KMS-11 (cell line): ENCODE data around the gene PMVK.

ENCODE experiments used
- H2AFZ ChIP-seq: fragments of 200-600 bp; sonication (generic); 2 replicates; pipeline ENCODE4 v1.6.1; 2016; ENCODE audit warnings: antibody characterized with exemption, mixed run types, low read depth
- H3K27ac ChIP-seq: fragments of 200-600 bp; sonication (generic); 2 replicates; pipeline ENCODE4 v1.6.1; 2016; ENCODE audit warnings: mild to moderate bottlenecking, mixed run types
- H3K27me3 ChIP-seq: fragments of 200-600 bp; sonication (generic); 2 replicates; pipeline ENCODE4 v1.6.1; 2017; ENCODE audit warnings: mild to moderate bottlenecking, low read depth, mixed run types, moderate library complexity; ENCODE audit not compliant: insufficient read depth
- H3K36me3 ChIP-seq: fragments of 200-600 bp; sonication (generic); 2 replicates; pipeline ENCODE4 v1.6.1; 2017; ENCODE audit warnings: mild to moderate bottlenecking, mixed run types; ENCODE audit not compliant: insufficient read depth
- H3K4me1 ChIP-seq: fragments of 200-600 bp; sonication (generic); 2 replicates; pipeline ENCODE4 v1.6.1; 2016; ENCODE audit warnings: mild to moderate bottlenecking, low read depth, mixed run types; ENCODE audit not compliant: poor library complexity, severe bottlenecking
- H3K4me2 ChIP-seq: fragments of 200-600 bp; sonication (generic); 2 replicates; pipeline ENCODE4 v1.7.0; 2016; ENCODE audit warnings: mild to moderate bottlenecking, mixed run types
- H3K4me3 ChIP-seq: fragments of 200-600 bp; sonication (generic); IDR thresholded peaks from 2 replicates; pipeline ENCODE4 v1.6.1; 2017; ENCODE audit warnings: low read depth, low read length, mixed read lengths; ENCODE audit not compliant: insufficient read depth
- H3K79me2 ChIP-seq: fragments of 200-600 bp; sonication (generic); 2 replicates; pipeline ENCODE4 v1.6.1; 2016; ENCODE audit warnings: low read depth, mixed run types; ENCODE audit not compliant: insufficient read depth
- H3K9ac ChIP-seq: fragments of 200-600 bp; sonication (generic); 2 replicates; pipeline ENCODE4 v1.6.1; 2016; ENCODE audit warnings: mild to moderate bottlenecking, mixed run types
- H4K20me1 ChIP-seq: fragments of 200-600 bp; sonication (generic); 2 replicates; pipeline ENCODE4 v1.6.1; 2016; ENCODE audit warnings: mild to moderate bottlenecking, mixed run types; ENCODE audit not compliant: insufficient read depth
- CTCF ChIP-seq: fragments of 200-600 bp; sonication (generic); conservative IDR thresholded peaks from 2 replicates; pipeline ENCODE4 v1.6.1; 2017; ENCODE audit warnings: low read depth, mild to moderate bottlenecking, antibody characterized with exemption, low read length, moderate library complexity, mixed read lengths

PMVK gene

GRCh38 chr1:154923695-154924094 lies 12.8 kb downstream of the PMVK start:
- H3K27me3 ChIP-seq, result no peaks in the 10 kb centered on the region
- H4K20me1 ChIP-seq, result no peaks in the 10 kb centered on the region
- TF ChIP-seq CTCF, result no peak
- H2AFZ ChIP-seq, result no peak overlapping the region
- no peak overlapping the region for H3K9ac ChIP-seq
- H3K79me2 ChIP-seq, result no peaks in the 10 kb centered on the region
- H3K4me2 ChIP-seq, result no peak overlapping the region
- no peak overlapping the region for H3K4me3 ChIP-seq
- H3K4me1 ChIP-seq, result peaks cover 9% of the 10 kb centered on the region
- H3K27ac ChIP-seq, result no peak overlapping the region
- peaks cover 6% of the 10 kb centered on the region; the same call in 1 of the 2 replicates for H3K36me3 ChIP-seq

GRCh38 chr1:154913273-154913672 lies 23.2 kb downstream of the PMVK start:
- no peaks in the 10 kb centered on the region for H3K36me3 ChIP-seq
- no peak for TF ChIP-seq CTCF
- H3K9ac ChIP-seq, result no peak overlapping the region
- H3K4me2 ChIP-seq, result no peak overlapping the region
- no peaks in the 10 kb centered on the region for H3K4me1 ChIP-seq
- H3K4me3 ChIP-seq, result no peak overlapping the region
- H4K20me1 ChIP-seq, result no peaks in the 10 kb centered on the region
- H3K27ac ChIP-seq, result no peak overlapping the region
- no peaks in the 10 kb centered on the region for H3K27me3 ChIP-seq
- H3K79me2 ChIP-seq, result no peaks in the 10 kb centered on the region
- no peak overlapping the region for H2AFZ ChIP-seq

- Histone ChIP-seq H3K4me2 (no peak overlapping the region), H3K36me3 (no peaks in the 10 kb centered on the region), H3K27ac (no peak overlapping the region), H3K4me1 (no peaks in the 10 kb centered on the region), H2AFZ (no peak overlapping the region), H4K20me1 (no peaks in the 10 kb centered on the region), H3K27me3 (no peaks in the 10 kb centered on the region), H3K79me2 (no peaks in the 10 kb centered on the region), H3K4me3 (no peak overlapping the region), H3K9ac (no peak overlapping the region)
- TF ChIP-seq CTCF, result no peak
Observed at GRCh38 chr1:154912755-154913154, 23.8 kb downstream of the PMVK start.

- Histone ChIP-seq H3K4me1 (no peaks in the 10 kb centered on the region), H3K4me2 (no peak overlapping the region), H3K79me2 (no peaks in the 10 kb centered on the region), H3K27ac (no peak overlapping the region), H3K27me3 (no peaks in the 10 kb centered on the region), H3K36me3 (no peaks in the 10 kb centered on the region), H4K20me1 (no peaks in the 10 kb centered on the region), H3K9ac (no peak overlapping the region), H3K4me3 (no peak overlapping the region), H2AFZ (no peak overlapping the region)
- no peak for TF ChIP-seq CTCF
Observed at GRCh38 chr1:154911691-154912550, 24.6 kb downstream of the PMVK start.
